GM23248 (cell line): ENCODE data around the gene STAMBPL1. TPM values are rescaled to one million over a fixed set of nuclear protein-coding genes. Genes with fewer than 3 reads are reported as not detected.

Experiments used
- DNase-seq: peaks from one replicate; pipeline ENCODE4 v3.0.0-alpha.2; 2015
- H2AFZ ChIP-seq: fragments of 200-600 bp; sonication (generic); 2 replicates; pipeline ENCODE4 v1.6.1; 2016; ENCODE audit warnings: antibody characterized with exemption
- H3F3A ChIP-seq: fragments of 200-600 bp; sonication (generic); 2 replicates; pipeline ENCODE4 v1.6.1; 2016; ENCODE audit warnings: mild to moderate bottlenecking, antibody characterized with exemption, mixed run types; ENCODE audit not compliant: insufficient read depth
- H3K27ac ChIP-seq: fragments of 200-600 bp; sonication (generic); 2 replicates; pipeline ENCODE4 v1.5.1; 2016; ENCODE audit warnings: mild to moderate bottlenecking
- H3K27me3 ChIP-seq: fragments of 200-600 bp; sonication (generic); replicated peaks from 2 replicates; pipeline ENCODE4 v1.6.1; 2016; ENCODE audit warnings: mild to moderate bottlenecking; ENCODE audit not compliant: insufficient read depth
- H3K36me3 ChIP-seq: fragments of 200-600 bp; sonication (generic); 2 replicates; pipeline ENCODE4 v1.6.1; 2016; ENCODE audit warnings: low read depth, mild to moderate bottlenecking
- H3K4me1 ChIP-seq: fragments of 200-600 bp; sonication (generic); 2 replicates; pipeline ENCODE4 v1.6.1; 2016; ENCODE audit warnings: mild to moderate bottlenecking; ENCODE audit not compliant: insufficient read depth
- H3K4me2 ChIP-seq: fragments of 200-600 bp; sonication (generic); one replicate; pipeline ENCODE4 v1.6.1; 2016; ENCODE audit warnings: mild to moderate bottlenecking; ENCODE audit not compliant: unreplicated experiment
- H3K4me3 ChIP-seq: fragments of 200-600 bp; sonication (generic); 2 replicates; pipeline ENCODE4 v1.5.1; 2016; ENCODE audit warnings: mild to moderate bottlenecking
- H3K79me2 ChIP-seq: fragments of 200-600 bp; sonication (generic); 2 replicates; pipeline ENCODE4 v1.6.1; 2016; ENCODE audit warnings: mild to moderate bottlenecking; ENCODE audit not compliant: insufficient read depth
- H3K9ac ChIP-seq: fragments of 200-600 bp; sonication (generic); 2 replicates; pipeline ENCODE4 v1.6.1; 2016; ENCODE audit warnings: mild to moderate bottlenecking
- H3K9me2 ChIP-seq: fragments of 200-600 bp; sonication (generic); 2 replicates; pipeline ENCODE4 v1.6.1; 2016; ENCODE audit warnings: mixed run types, mild to moderate bottlenecking, moderate library complexity; ENCODE audit not compliant: insufficient read depth
- H3K9me3 ChIP-seq: fragments of 200-600 bp; sonication (generic); one replicate; pipeline ENCODE4 v1.6.1; 2017; ENCODE audit warnings: low read depth
- H4K20me1 ChIP-seq: fragments of 200-600 bp; sonication (generic); 2 replicates; pipeline ENCODE4 v1.6.0; 2016; ENCODE audit not compliant: insufficient read depth
- EZH2 ChIP-seq: fragments of 200-600 bp; sonication (generic); IDR thresholded peaks from 2 replicates; pipeline ENCODE4 v1.6.1; 2018; ENCODE audit warnings: antibody characterized with exemption, mild to moderate bottlenecking; ENCODE audit not compliant: insufficient read depth, poor library complexity, severe bottlenecking
- EZH2phosphoT487 ChIP-seq: fragments of 200-600 bp; sonication (generic); IDR thresholded peaks from 2 replicates; pipeline ENCODE4 v1.6.1; 2018; ENCODE audit warnings: antibody characterized with exemption, moderate library complexity, mild to moderate bottlenecking, low read depth; ENCODE audit not compliant: insufficient read depth
- WGBS, 2 experiments: methylation state at CpG; one replicate each; pipeline ENCODE4 v1.1.6; 2015 to 2017; ENCODE audit warnings: low lambda C conversion rate in 2 of 2, low coverage in 1 of 2; ENCODE audit errors: missing lambda C conversion rate in 2 of 2; 5-methylcytosine and 5-hydroxymethylcytosine counted together
- in situ Hi-C: fragments of 300-500 bp; cut with MboI; formaldehyde crosslinking; loops from 2 replicates; pipeline ENCODE4 v1.15.0; 2020
- polyA plus RNA-seq: library from polyadenylated mRNA; unstranded; fragments of >200 nt; fragmentation: Nextera tagmentation; extraction: Ambion mirVana; gene quantifications from 2 replicates; pipeline ENCODE4 v1.2.1, GENCODE V29; 2016
- total RNA-seq: library from RNA; depleted of rRNA; stranded (reverse); fragments of >200 nt; shearing (Covaris generic); gene quantifications from 2 replicates; pipeline ENCODE4 v1.2.3, GENCODE V29; 2014

The STAMBPL1 gene
- total and polyA plus RNA-seq, 2 experiments from 2014 or later: 13.3 to 23.9 TPM

- peaks cover 47% of the 10 kb centered on the region for H3K4me1 ChIP-seq
- in situ Hi-C loops: loop anchor here (25.0 kb wide), 1 partner anchor 263 kb away; no protein-coding TSS in a partner anchor
- H3K36me3 ChIP-seq: 0 out of 2 replicates have a peak, but pooled peaks cover 2% of the 10 kb centered on the region
- H3K4me2 ChIP-seq: peak overlapping the region; percentile 72
- H4K20me1 ChIP-seq: no peaks in the 10 kb centered on the region
- peaks cover 50% of the 10 kb centered on the region for H3F3A ChIP-seq
- no peaks in the 10 kb centered on the region for H3K9me2 ChIP-seq
- peak overlapping the region; percentile 45 for H3K9ac ChIP-seq
- H3K79me2 ChIP-seq: peaks cover 30% of the 10 kb centered on the region
- H3K9me3 ChIP-seq: no peaks in the 10 kb centered on the region
- H3K4me3 ChIP-seq: peak overlapping the region; percentile 54
- no peaks in the 10 kb centered on the region for H3K27me3 ChIP-seq
- WGBS, 2 experiments: 53 to 64% methylated on average over 3 of the region's 3 CpGs
- peak overlapping the region; percentile 3; the same call in 1 of the 2 replicates for H2AFZ ChIP-seq
- TF ChIP-seq EZH2 (no peak), EZH2phosphoT487 (no peak)
- DNase-seq: peak; percentile 27
- H3K27ac ChIP-seq: peak overlapping the region; percentile 66
These were observed 70.1 kb downstream of the STAMBPL1 start for GRCh38 chr10:88949912-88950837.

GRCh38 chr10:88952647-88953111 is 72.6 kb downstream of the STAMBPL1 start, which contains the start of gene ACTA2:
TSS of gene ACTA2 (minus strand) at chr10:88952773. CDS start at chr10:88948930, 3,843 bp downstream.
- peaks cover 50% of the 10 kb centered on the region for H3F3A ChIP-seq
- TF ChIP-seq EZH2phosphoT487: no peak
- TF ChIP-seq EZH2: no peak
- no peaks in the 10 kb centered on the region for H3K27me3 ChIP-seq
- H3K27ac ChIP-seq: peak within 1 kb of the TSS; percentile 66
- peak within 1 kb of the TSS; percentile 32; the same call in 1 of the 2 replicates for H2AFZ ChIP-seq
- H3K4me1 ChIP-seq: peaks cover 43% of the 10 kb centered on the region
- peak within 1 kb of the TSS; percentile 87 for H3K4me2 ChIP-seq
- WGBS, 2 experiments: 48 to 49% methylated on average over 8 of the region's 8 CpGs
- no peaks in the 10 kb centered on the region for H3K9me3 ChIP-seq
- peaks cover 28% of the 10 kb centered on the region for H3K79me2 ChIP-seq
- no peaks in the 10 kb centered on the region for H3K36me3 ChIP-seq
- H4K20me1 ChIP-seq: no peaks in the 10 kb centered on the region
- H3K9me2 ChIP-seq: no peaks in the 10 kb centered on the region
- H3K4me3 ChIP-seq: peak within 1 kb of the TSS; percentile 54
- peak; percentile 78 for DNase-seq
- in situ Hi-C loops: no loop called here
- peak within 1 kb of the TSS; percentile 41; the same call in 1 of the 2 replicates for H3K9ac ChIP-seq

- H3K36me3 ChIP-seq: no peaks in the 10 kb centered on the region
- no peaks in the 10 kb centered on the region for H3K27me3 ChIP-seq
- peaks cover 44% of the 10 kb centered on the region for H3K4me1 ChIP-seq
- TF ChIP-seq EZH2phosphoT487: no peak
- peaks cover 47% of the 10 kb centered on the region for H3F3A ChIP-seq
- H3K9me3 ChIP-seq: no peaks in the 10 kb centered on the region
- no peaks in the 10 kb centered on the region for H4K20me1 ChIP-seq
- no peak for DNase-seq
- H3K9ac ChIP-seq: no peak overlapping the region
- H3K79me2 ChIP-seq: peaks cover 19% of the 10 kb centered on the region
- in situ Hi-C loops: no loop called here
- H3K9me2 ChIP-seq: no peaks in the 10 kb centered on the region
- H2AFZ ChIP-seq: no peak overlapping the region
- no peak overlapping the region for H3K4me2 ChIP-seq
- 96 to 100% methylated on average over 5 of the region's 5 CpGs for WGBS, 2 experiments
- H3K4me3 ChIP-seq: no peak overlapping the region
- H3K27ac ChIP-seq: no peak overlapping the region
These were observed 73.6 kb downstream of the STAMBPL1 start for GRCh38 chr10:88953662-88954061.

GRCh38 chr10:88954458-88955083 is 74.5 kb downstream of the STAMBPL1 start:
- H3K27me3 ChIP-seq: no peaks in the 10 kb centered on the region
- no peaks in the 10 kb centered on the region for H3K36me3 ChIP-seq
- H3K79me2 ChIP-seq: peaks cover 10% of the 10 kb centered on the region
- no peak overlapping the region for H3K9ac ChIP-seq
- H3K9me2 ChIP-seq: no peaks in the 10 kb centered on the region
- in situ Hi-C loops: no loop called here
- H3K4me2 ChIP-seq: no peak overlapping the region
- peaks cover 38% of the 10 kb centered on the region for H3F3A ChIP-seq
- 82 to 94% methylated on average over 4 of the region's 4 CpGs for whole genome bisulfite sequencing, 2 experiments
- no peak for TF ChIP-seq EZH2phosphoT487
- no peak for TF ChIP-seq EZH2
- no peak overlapping the region for H3K4me3 ChIP-seq
- no peak overlapping the region for H2AFZ ChIP-seq
- no peak for DNase-seq
- no peak overlapping the region for H3K27ac ChIP-seq
- H3K9me3 ChIP-seq: no peaks in the 10 kb centered on the region
- peaks cover 40% of the 10 kb centered on the region for H3K4me1 ChIP-seq
- H4K20me1 ChIP-seq: no peaks in the 10 kb centered on the region
